Measurements from ENCODE around the gene SIT1. TPM values are rescaled to one million over a fixed set of nuclear protein-coding genes. Genes with fewer than 3 reads are reported as not detected.

The SIT1 gene
- total RNA-seq, 1 donor from 2014 or later = not detected

GRCh38 chr9:35635730-35636129 lies 15.0 kb downstream of the SIT1 start:
- peaks cover 7% of the 10 kb centered on the region for H3K36me3 Mint-ChIP-seq
- no peaks in the 10 kb centered on the region for H3K4me1 Mint-ChIP-seq (ENCODE audit: unreplicated experiment)
- no peak overlapping the region for H3K27ac Mint-ChIP-seq
- no peaks in the 10 kb centered on the region for H3K9me3 Mint-ChIP-seq
- no peak for DNase-seq (ENCODE audit: extremely low spot score, unreplicated experiment)
- no peak for TF ChIP-seq CTCF (conservative IDR thresholded peaks at IDR 0.05)
- peaks cover 5% of the 10 kb centered on the region for H3K27me3 Mint-ChIP-seq
- H3K4me3 Mint-ChIP-seq = no peak overlapping the region

GRCh38 chr9:35629597-35629996 lies 21.1 kb downstream of the SIT1 start:
- Mint-ChIP-seq H3K4me1 (ENCODE audit: unreplicated experiment) (no peaks in the 10 kb centered on the region), H3K27ac (no peak overlapping the region), H3K4me3 (no peak overlapping the region), H3K9me3 (no peaks in the 10 kb centered on the region), H3K27me3 (no peaks in the 10 kb centered on the region), H3K36me3 (no peaks in the 10 kb centered on the region)
- no peak for TF ChIP-seq CTCF (conservative IDR thresholded peaks at IDR 0.05)
- no peak for DNase-seq (ENCODE audit: extremely low spot score, unreplicated experiment)

- H3K27me3 Mint-ChIP-seq = no peaks in the 10 kb centered on the region
- H3K9me3 Mint-ChIP-seq = no peaks in the 10 kb centered on the region
- H3K4me3 Mint-ChIP-seq = no peak overlapping the region
- no peak overlapping the region for H3K27ac Mint-ChIP-seq
- no peak for DNase-seq (ENCODE audit: extremely low spot score, unreplicated experiment)
- no peaks in the 10 kb centered on the region for H3K36me3 Mint-ChIP-seq
- TF ChIP-seq CTCF (conservative IDR thresholded peaks at IDR 0.05) = no peak
- no peaks in the 10 kb centered on the region for H3K4me1 Mint-ChIP-seq (ENCODE audit: unreplicated experiment)
Observed at GRCh38 chr9:35628389-35628991, 22.2 kb downstream of the SIT1 start.

- Mint-ChIP-seq H3K36me3 (no peaks in the 10 kb centered on the region), H3K27ac (no peak overlapping the region), H3K4me1 (ENCODE audit: unreplicated experiment) (no peaks in the 10 kb centered on the region), H3K4me3 (no peak overlapping the region), H3K27me3 (no peaks in the 10 kb centered on the region), H3K9me3 (no peaks in the 10 kb centered on the region)
- DNase-seq (ENCODE audit: extremely low spot score, unreplicated experiment) = no peak
- TF ChIP-seq CTCF (conservative IDR thresholded peaks at IDR 0.05) = no peak
Observed at GRCh38 chr9:35627575-35627974, 23.2 kb downstream of the SIT1 start.

GRCh38 chr9:35619800-35620158 lies 31.0 kb downstream of the SIT1 start:
- Mint-ChIP-seq H3K9me3 (no peaks in the 10 kb centered on the region), H3K4me1 (ENCODE audit: unreplicated experiment) (no peaks in the 10 kb centered on the region), H3K27ac (no peak overlapping the region), H3K36me3 (no peaks in the 10 kb centered on the region), H3K27me3 (peaks cover 51% of the 10 kb centered on the region), H3K4me3 (no peak overlapping the region)
- DNase-seq (ENCODE audit: extremely low spot score, unreplicated experiment) = no peak
- no peak for TF ChIP-seq CTCF (conservative IDR thresholded peaks at IDR 0.05)
